Measurements from ENCODE around the gene HDGFL2.

Gene HDGFL2

GRCh38 chr19:4543842-4544647, 71.9 kb downstream of the HDGFL2 start:
- H3K4me1 Mint-ChIP-seq, result peaks cover 6% of the 10 kb centered on the region
- no peak overlapping the region for H3K4me3 Mint-ChIP-seq
- no peak for DNase-seq
- CTCF ChIA-PET, result no interaction called here
- H3K27me3 Mint-ChIP-seq, result peaks cover under 1% of the 10 kb centered on the region
- H3K9me3 Mint-ChIP-seq, result peaks cover 3% of the 10 kb centered on the region
- no peaks in the 10 kb centered on the region for H3K36me3 Mint-ChIP-seq
- no peak overlapping the region for H3K27ac Mint-ChIP-seq

GRCh38 chr19:4547303-4548237, 75.5 kb downstream of the HDGFL2 start:
- DNase-seq, result peak; percentile 35
- H3K4me1 Mint-ChIP-seq, result no peaks in the 10 kb centered on the region
- CTCF ChIA-PET, result interaction anchor here (1.0 to 1.3 kb wide), 2 partner anchors 29 kb away, joined by 3 read pairs; no protein-coding TSS in a partner anchor
- H3K27me3 Mint-ChIP-seq, result no peaks in the 10 kb centered on the region
- H3K4me3 Mint-ChIP-seq, result no peak overlapping the region
- H3K27ac Mint-ChIP-seq, result no peak overlapping the region
- no peaks in the 10 kb centered on the region for H3K36me3 Mint-ChIP-seq
- H3K9me3 Mint-ChIP-seq, result no peaks in the 10 kb centered on the region

GRCh38 chr19:4548238-4548584, 76.1 kb downstream of the HDGFL2 start:
- CTCF ChIA-PET, result interaction anchor here (1.3 kb wide), 1 partner anchor 28 kb away, joined by 3 read pairs; no protein-coding TSS in a partner anchor
- H3K27me3 Mint-ChIP-seq, result no peaks in the 10 kb centered on the region
- no peak overlapping the region for H3K4me3 Mint-ChIP-seq
- H3K36me3 Mint-ChIP-seq, result no peaks in the 10 kb centered on the region
- H3K4me1 Mint-ChIP-seq, result no peaks in the 10 kb centered on the region
- no peak overlapping the region for H3K27ac Mint-ChIP-seq
- no peak for DNase-seq
- H3K9me3 Mint-ChIP-seq, result no peaks in the 10 kb centered on the region

- Mint-ChIP-seq H3K27ac (no peak overlapping the region), H3K4me1 (no peaks in the 10 kb centered on the region), H3K4me3 (no peak overlapping the region)
Observed at GRCh38 chr19:4550018-4550417, 77.9 kb downstream of the HDGFL2 start.

DNA sequence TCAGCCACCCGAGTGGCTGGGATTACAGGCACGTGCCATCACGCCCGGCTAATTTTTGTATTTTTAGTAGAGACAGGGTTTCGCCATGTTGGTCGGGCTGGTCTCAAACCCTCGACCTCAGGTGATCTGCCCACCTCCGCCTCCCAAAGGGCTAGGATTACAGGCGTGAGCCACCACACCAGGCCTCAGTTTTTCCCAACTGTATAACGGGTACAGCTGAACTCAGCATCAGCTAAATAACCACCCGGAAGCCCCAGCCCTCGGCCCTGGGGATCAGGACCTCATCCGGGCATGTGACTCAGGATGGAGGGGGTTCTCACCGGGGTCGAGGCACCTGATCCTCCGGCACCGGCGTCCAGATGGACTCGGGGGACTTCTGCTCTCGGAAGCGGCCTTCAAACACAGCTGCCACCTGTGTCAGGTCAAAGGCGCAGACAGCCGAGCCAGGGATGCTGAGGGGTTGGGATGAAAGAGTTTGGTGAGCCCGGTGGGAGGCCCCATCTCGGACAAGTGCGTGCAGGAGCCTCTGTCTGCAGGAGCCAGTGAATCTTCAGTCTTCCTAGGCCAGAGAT, 78.5 kb downstream of the HDGFL2 start:
- no peaks in the 10 kb centered on the region for H3K36me3 Mint-ChIP-seq
- no peaks in the 10 kb centered on the region for H3K4me1 Mint-ChIP-seq
- CTCF ChIA-PET, result no interaction called here
- H3K4me3 Mint-ChIP-seq, result no peak overlapping the region
- H3K9me3 Mint-ChIP-seq, result no peaks in the 10 kb centered on the region
- H3K27me3 Mint-ChIP-seq, result no peaks in the 10 kb centered on the region
- no peak for DNase-seq
- no peak overlapping the region for H3K27ac Mint-ChIP-seq

More at GRCh38 chr19:4550018-4550417, 77.9 kb downstream of the HDGFL2 start:
- H3K27me3 Mint-ChIP-seq, result no peaks in the 10 kb centered on the region
- H3K9me3 Mint-ChIP-seq, result no peaks in the 10 kb centered on the region
- H3K36me3 Mint-ChIP-seq, result no peaks in the 10 kb centered on the region
- CTCF ChIA-PET, result no interaction called here
- no peak for DNase-seq
